IMR-90 (cell line): ENCODE results near the gene UGT1A1. TPM values are rescaled to one million over a fixed set of nuclear protein-coding genes. Genes with fewer than 3 reads are reported as not detected.

Experiments
- ATAC-seq: fragments of 200-7000 bp; cut with Tn5 transposase; 2 replicates; pipeline ENCODE4 v1.9.1; 2020; ENCODE audit warnings: low read depth, mild to moderate bottlenecking, moderate library complexity
- BruUV-seq: library from RNA; stranded (reverse); fragments of 400-500 nt; replicated peaks from 2 replicates; lab custom pipeline; 2021; lab: Mats Ljungman, UMichigan
- CTCF ChIA-PET: fragments of 300-600 bp; formaldehyde crosslinking; extraction: SDS; loops from one replicate; lab custom pipeline; 2021; ENCODE audit warnings: antibody characterized with exemption; lab: Yijun Ruan, JAX
- POLR2A ChIA-PET: fragments of 300-600 bp; sonication (Branson Sonifier 250); formaldehyde crosslinking; loops from one replicate; lab custom pipeline; 2022; ENCODE audit warnings: antibody characterized with exemption; ENCODE audit not compliant: unreplicated experiment; lab: Charles Lee
- DNase-seq: peaks from one replicate; pipeline ENCODE4 v3.0.0; 2013
- H2AFZ ChIP-seq: replicated peaks from 2 replicates; pipeline ENCODE3; 2013; ENCODE audit warnings: low read length, mild to moderate bottlenecking; ENCODE audit not compliant: poor library complexity
- H2AK5ac ChIP-seq: 2 replicates; pipeline ENCODE4 v1.6.1; 2013; ENCODE audit warnings: low read depth, low read length, inconsistent platforms
- H2AK9ac ChIP-seq: replicated peaks from 2 replicates; pipeline ENCODE3; 2013; ENCODE audit warnings: mild to moderate bottlenecking, low read depth, low read length, moderate library complexity; ENCODE audit not compliant: poor library complexity
- H2BK120ac ChIP-seq: 2 replicates; pipeline ENCODE4 v1.6.1; 2013; ENCODE audit warnings: low read depth, low read length, inconsistent platforms
- H2BK15ac ChIP-seq: 3 replicates; pipeline ENCODE4 v1.6.1; 2013; ENCODE audit warnings: low read depth, low read length, inconsistent platforms
- H2BK20ac ChIP-seq: 2 replicates; pipeline ENCODE4 v1.6.1; 2013; ENCODE audit warnings: low read depth, mild to moderate bottlenecking, inconsistent platforms, low read length, moderate library complexity
- H2BK5ac ChIP-seq: 2 replicates; pipeline ENCODE4 v1.6.1; 2013; ENCODE audit warnings: mild to moderate bottlenecking, low read depth, low read length, inconsistent platforms; ENCODE audit not compliant: poor library complexity, severe bottlenecking
- H3K14ac ChIP-seq: replicated peaks from 2 replicates; pipeline ENCODE4 v1.6.1; 2013; ENCODE audit warnings: low read depth, low read length, inconsistent platforms
- H3K18ac ChIP-seq: 2 replicates; pipeline ENCODE4 v1.6.1; 2013; ENCODE audit warnings: low read depth, low read length, control low read depth
- H3K23ac ChIP-seq: 2 replicates; pipeline ENCODE4 v1.6.1; 2013; ENCODE audit warnings: low read depth, low read length, inconsistent platforms
- H3K27ac ChIP-seq: 2 replicates; pipeline ENCODE4 v1.5.1; 2013; ENCODE audit warnings: mild to moderate bottlenecking, control low read depth, low read length; ENCODE audit not compliant: insufficient read depth
- H3K27me3 ChIP-seq: 2 replicates; pipeline ENCODE4 v1.6.1; 2013; ENCODE audit warnings: low read length; ENCODE audit not compliant: control insufficient read depth, insufficient read depth
- H3K36me3 ChIP-seq: 2 replicates; pipeline ENCODE4 v1.6.1; 2013; ENCODE audit warnings: low read length, mixed read lengths; ENCODE audit not compliant: control insufficient read depth, insufficient read depth
- H3K4ac ChIP-seq: 2 replicates; pipeline ENCODE4 v1.6.1; 2013; ENCODE audit warnings: low read depth, low read length, inconsistent platforms
- H3K4me1 ChIP-seq: 2 replicates; pipeline ENCODE4 v1.6.1; 2013; ENCODE audit warnings: low read length, mixed read lengths; ENCODE audit not compliant: control insufficient read depth, insufficient read depth
- H3K4me2 ChIP-seq: 2 replicates; pipeline ENCODE4 v1.6.1; 2013; ENCODE audit warnings: low read depth, mild to moderate bottlenecking, control low read depth, low read length, moderate library complexity
- H3K4me3 ChIP-seq: 2 replicates; pipeline ENCODE4 v1.5.1; 2013; ENCODE audit warnings: low read depth, mild to moderate bottlenecking, control low read depth, low read length, moderate library complexity; ENCODE audit not compliant: insufficient read depth
- H3K56ac ChIP-seq: 2 replicates; pipeline ENCODE4 v1.6.1; 2013; ENCODE audit warnings: low read length, inconsistent platforms; ENCODE audit not compliant: insufficient read depth; ENCODE audit errors: extremely low read depth
- H3K79me1 ChIP-seq, 2 experiments: 2 replicates each; pipeline ENCODE4 v1.6.1; 2013; ENCODE audit warnings: low read length in 2 of 2, inconsistent platforms in 1 of 2, low read depth in 1 of 2
- H3K9ac ChIP-seq: 2 replicates; pipeline ENCODE4 v1.6.1; 2013; ENCODE audit warnings: low read depth, low read length, control low read depth
- H3K9me1 ChIP-seq: 2 replicates; pipeline ENCODE4 v1.6.1; 2013; ENCODE audit warnings: low read length, inconsistent platforms; ENCODE audit not compliant: insufficient read depth
- H3K9me3 ChIP-seq: 2 replicates; pipeline ENCODE4 v1.6.1; 2013; ENCODE audit warnings: low read length; ENCODE audit not compliant: control insufficient read depth, insufficient read depth
- H4K20me1 ChIP-seq: 2 replicates; pipeline ENCODE4 v1.6.1; 2013; ENCODE audit warnings: low read length, inconsistent platforms; ENCODE audit not compliant: insufficient read depth
- H4K5ac ChIP-seq: 2 replicates; pipeline ENCODE4 v1.6.1; 2013; ENCODE audit warnings: mild to moderate bottlenecking, low read depth, low read length, control low read depth
- H4K8ac ChIP-seq, 2 experiments: 2 replicates each; pipeline ENCODE4 v1.6.1; 2013; ENCODE audit warnings: low read depth in 2 of 2, low read length in 2 of 2, control low read depth in 1 of 2, inconsistent platforms in 1 of 2
- H4K91ac ChIP-seq: 2 replicates; pipeline ENCODE4 v1.6.1; 2013; ENCODE audit warnings: low read depth, low read length, inconsistent platforms; ENCODE audit not compliant: insufficient read depth
- BHLHE40 ChIP-seq: fragments of 150-350 bp; IDR thresholded peaks from 2 replicates; pipeline ENCODE4 v1.6.1; 2016; ENCODE audit warnings: mild to moderate bottlenecking, low read depth, low read length
- CEBPB ChIP-seq: IDR thresholded peaks from 2 replicates; pipeline ENCODE4 v1.6.1; 2012; ENCODE audit warnings: low read depth, low read length, improper control_type of control experiment
- CHD1 ChIP-seq: IDR thresholded peaks from 2 replicates; pipeline ENCODE4 v1.6.1; 2012; ENCODE audit warnings: low read depth, low read length, improper control_type of control experiment
- FOS ChIP-seq: fragments of 150-350 bp; IDR thresholded peaks from 2 replicates; pipeline ENCODE4 v1.6.1; 2016; ENCODE audit warnings: low read depth, low read length
- MAFK ChIP-seq: IDR thresholded peaks from 2 replicates; pipeline ENCODE4 v1.6.1; 2012; ENCODE audit warnings: low read depth, low read length, improper control_type of control experiment
- MAZ ChIP-seq: IDR thresholded peaks from 2 replicates; pipeline ENCODE4 v1.6.1; 2012; ENCODE audit warnings: low read depth, mild to moderate bottlenecking, low read length, improper control_type of control experiment, moderate library complexity, borderline replicate concordance
- MXI1 ChIP-seq: IDR thresholded peaks from 2 replicates; pipeline ENCODE4 v1.6.1; 2012; ENCODE audit warnings: low read depth, mild to moderate bottlenecking, low read length, moderate library complexity, borderline replicate concordance
- NFE2L2 ChIP-seq: fragments of 150-350 bp; IDR thresholded peaks from 2 replicates; pipeline ENCODE4 v1.6.1; 2016; ENCODE audit warnings: low read depth, mild to moderate bottlenecking, low read length
- POLR2A ChIP-seq: IDR thresholded peaks from 2 replicates; pipeline ENCODE4 v1.6.1; 2012; ENCODE audit warnings: mild to moderate bottlenecking, low read depth, low read length
- RAD21 ChIP-seq: IDR thresholded peaks from 2 replicates; pipeline ENCODE4 v1.6.1; 2012; ENCODE audit warnings: low read length, improper control_type of control experiment
- RCOR1 ChIP-seq: IDR thresholded peaks from 2 replicates; pipeline ENCODE4 v1.6.1; 2012; ENCODE audit warnings: mild to moderate bottlenecking, low read length, improper control_type of control experiment; ENCODE audit not compliant: insufficient replicate concordance
- RFX5 ChIP-seq: IDR thresholded peaks from 2 replicates; pipeline ENCODE4 v1.8.0; 2012; ENCODE audit warnings: low read depth, mild to moderate bottlenecking, low read length, moderate library complexity
- SMC3 ChIP-seq: fragments of 150-350 bp; IDR thresholded peaks from 2 replicates; pipeline ENCODE4 v1.6.1; 2016; ENCODE audit warnings: low read depth, mild to moderate bottlenecking, antibody characterized with exemption, low read length, moderate library complexity
- WGBS, 2 experiments: methylation state at CpG; one replicate each; pipeline versions ENCODE4 v1.1.5 to v1.1.7; 2013; ENCODE audit warnings: missing lambda C conversion rate in 2 of 2; ENCODE audit not compliant: insufficient read length in 1 of 2; ENCODE audit errors: extremely low coverage in 2 of 2; 5-methylcytosine and 5-hydroxymethylcytosine counted together
- dilution Hi-C: fragments of 300-500 bp; cut with HindIII; formaldehyde crosslinking; loops from one replicate; pipeline ENCODE4 v1.14.3; 2018; ENCODE audit warnings: low sequenced_read_pairs; ENCODE audit not compliant: unreplicated experiment
- in situ Hi-C: fragments of 300-500 bp; cut with MboI; formaldehyde crosslinking; loops from 3 replicates; pipeline ENCODE4 v1.14.3; 2019; ENCODE audit warnings: low sequenced_read_pairs, inconsistent platforms, mixed read lengths
- intact Hi-C: fragments of 100-400 bp; cut with micrococcal nuclease; formaldehyde crosslinking; loops from 2 replicates; pipeline ENCODE4 v1.10.0; 2022
- polyA plus RNA-seq, 3 experiments: library from polyadenylated mRNA; depleted of rRNA; stranded (reverse); fragments of >200 nt; gene quantifications; 2 replicates each; pipeline ENCODE4 v1.2.3, GENCODE V29; 2012; ENCODE audit warnings: low replicate concordance in 1 of 3
- total RNA-seq: library from RNA; depleted of rRNA; stranded (reverse); fragments of >200 nt; gene quantifications from 2 replicates; pipeline ENCODE4 v1.2.3, GENCODE V29; 2012
- TF ChIP-seq, protein P1 (sequence below): fragments of 150-350 bp; IDR thresholded peaks from 2 replicates; pipeline ENCODE4 v1.6.1; 2016; ENCODE audit warnings: low read depth, mild to moderate bottlenecking, low read length, moderate library complexity, borderline replicate concordance
- TF ChIP-seq, protein P2 (sequence below): conservative IDR thresholded peaks from 2 replicates; pipeline ENCODE4 v1.5.1; 2012; ENCODE audit warnings: mild to moderate bottlenecking, low read depth, low read length, improper control_type of control experiment
- TF ChIP-seq, protein P3 (sequence below): fragments of 150-350 bp; IDR thresholded peaks from 2 replicates; pipeline ENCODE4 v1.6.1; 2017; ENCODE audit warnings: mild to moderate bottlenecking, antibody characterized with exemption, low read length, low read depth

UGT1A1 gene
- total and polyA plus RNA-seq, 2 of the 4 experiments (the other 2 are of a cell fraction) = not detected

DNA sequence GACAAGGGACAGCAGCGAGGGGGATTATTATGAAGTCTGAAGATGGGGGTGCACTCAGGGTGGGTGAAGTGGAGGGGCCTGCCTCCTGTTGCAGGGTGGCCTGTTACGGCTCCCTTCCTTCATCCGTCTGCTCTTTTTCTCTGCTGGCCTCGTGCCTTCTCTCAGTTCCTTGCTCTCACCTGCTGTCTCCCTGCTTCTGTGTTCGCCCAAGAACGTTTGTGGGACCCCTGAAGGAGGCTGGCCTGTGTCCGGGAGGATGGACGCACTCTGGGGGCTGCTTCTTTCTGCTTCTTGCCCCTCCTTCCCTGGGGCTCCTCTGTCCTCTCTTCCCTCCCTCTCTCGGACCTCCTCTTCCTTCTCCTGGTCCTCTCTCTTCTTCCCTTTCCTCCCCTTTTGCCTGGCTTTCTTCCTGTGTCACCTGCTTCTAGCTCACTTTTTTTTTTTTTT, 31.8 kb downstream of the UGT1A1 start:
- H2BK15ac ChIP-seq = no peak overlapping the region
- H2AK5ac ChIP-seq = no peak overlapping the region
- H3K18ac ChIP-seq = no peak overlapping the region
- H3K27me3 ChIP-seq = peaks cover 8% of the 10 kb centered on the region
- H3K14ac ChIP-seq = no peak overlapping the region
- no peak overlapping the region for H3K4me3 ChIP-seq
- H4K20me1 ChIP-seq = no peaks in the 10 kb centered on the region
- no peaks in the 10 kb centered on the region for H3K9me3 ChIP-seq
- H4K8ac ChIP-seq = no peak overlapping the region
- H4K5ac ChIP-seq = no peak overlapping the region
- dilution Hi-C loops (no loop called here), intact Hi-C loops (no loop called here), in situ Hi-C loops (no loop called here)
- H2BK5ac ChIP-seq = no peak overlapping the region
- DNase-seq (no peak), ATAC-seq (no peak)
- H2BK20ac ChIP-seq = no peak overlapping the region
- BruUV-seq = no TSS peak
- POLR2A ChIA-PET = no interaction called here
- no peak overlapping the region for H3K23ac ChIP-seq
- no peak overlapping the region for H3K9ac ChIP-seq
- no peaks in the 10 kb centered on the region for H3K79me1 ChIP-seq
- no peak overlapping the region for H4K91ac ChIP-seq
- WGBS, 2 experiments = 60% methylated on average over 7 of the region's 9 CpGs; no CpG with 5 or more reads in 1 of the 2 experiments
- H3K4me1 ChIP-seq = no peaks in the 10 kb centered on the region
- H3K27ac ChIP-seq = no peak overlapping the region
- H3K9me1 ChIP-seq = no peaks in the 10 kb centered on the region
- no peak overlapping the region for H3K4ac ChIP-seq
- CTCF ChIA-PET = no interaction called here
- H2AFZ ChIP-seq = peak overlapping the region; percentile 43
- H3K36me3 ChIP-seq = no peaks in the 10 kb centered on the region
- H2AK9ac ChIP-seq = no peak overlapping the region
- no peak overlapping the region for H2BK120ac ChIP-seq
- no peak overlapping the region for H3K56ac ChIP-seq
- H3K4me2 ChIP-seq = no peak overlapping the region
- TF ChIP-seq RAD21 = no peak
- TF ChIP-seq MAZ = no peak
- TF ChIP-seq, protein P1, sequence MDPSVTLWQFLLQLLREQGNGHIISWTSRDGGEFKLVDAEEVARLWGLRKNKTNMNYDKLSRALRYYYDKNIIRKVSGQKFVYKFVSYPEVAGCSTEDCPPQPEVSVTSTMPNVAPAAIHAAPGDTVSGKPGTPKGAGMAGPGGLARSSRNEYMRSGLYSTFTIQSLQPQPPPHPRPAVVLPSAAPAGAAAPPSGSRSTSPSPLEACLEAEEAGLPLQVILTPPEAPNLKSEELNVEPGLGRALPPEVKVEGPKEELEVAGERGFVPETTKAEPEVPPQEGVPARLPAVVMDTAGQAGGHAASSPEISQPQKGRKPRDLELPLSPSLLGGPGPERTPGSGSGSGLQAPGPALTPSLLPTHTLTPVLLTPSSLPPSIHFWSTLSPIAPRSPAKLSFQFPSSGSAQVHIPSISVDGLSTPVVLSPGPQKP = no peak
- no peak for TF ChIP-seq BHLHE40
- TF ChIP-seq MAFK = no peak
- no peak for TF ChIP-seq SMC3
- no peak for TF ChIP-seq CHD1
- TF ChIP-seq, protein P2, sequence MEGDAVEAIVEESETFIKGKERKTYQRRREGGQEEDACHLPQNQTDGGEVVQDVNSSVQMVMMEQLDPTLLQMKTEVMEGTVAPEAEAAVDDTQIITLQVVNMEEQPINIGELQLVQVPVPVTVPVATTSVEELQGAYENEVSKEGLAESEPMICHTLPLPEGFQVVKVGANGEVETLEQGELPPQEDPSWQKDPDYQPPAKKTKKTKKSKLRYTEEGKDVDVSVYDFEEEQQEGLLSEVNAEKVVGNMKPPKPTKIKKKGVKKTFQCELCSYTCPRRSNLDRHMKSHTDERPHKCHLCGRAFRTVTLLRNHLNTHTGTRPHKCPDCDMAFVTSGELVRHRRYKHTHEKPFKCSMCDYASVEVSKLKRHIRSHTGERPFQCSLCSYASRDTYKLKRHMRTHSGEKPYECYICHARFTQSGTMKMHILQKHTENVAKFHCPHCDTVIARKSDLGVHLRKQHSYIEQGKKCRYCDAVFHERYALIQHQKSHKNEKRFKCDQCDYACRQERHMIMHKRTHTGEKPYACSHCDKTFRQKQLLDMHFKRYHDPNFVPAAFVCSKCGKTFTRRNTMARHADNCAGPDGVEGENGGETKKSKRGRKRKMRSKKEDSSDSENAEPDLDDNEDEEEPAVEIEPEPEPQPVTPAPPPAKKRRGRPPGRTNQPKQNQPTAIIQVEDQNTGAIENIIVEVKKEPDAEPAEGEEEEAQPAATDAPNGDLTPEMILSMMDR = no peak
- TF ChIP-seq CEBPB = no peak
- no peak for TF ChIP-seq RCOR1
- TF ChIP-seq POLR2A = no peak
- TF ChIP-seq NFE2L2 = no peak
- TF ChIP-seq, protein P3, sequence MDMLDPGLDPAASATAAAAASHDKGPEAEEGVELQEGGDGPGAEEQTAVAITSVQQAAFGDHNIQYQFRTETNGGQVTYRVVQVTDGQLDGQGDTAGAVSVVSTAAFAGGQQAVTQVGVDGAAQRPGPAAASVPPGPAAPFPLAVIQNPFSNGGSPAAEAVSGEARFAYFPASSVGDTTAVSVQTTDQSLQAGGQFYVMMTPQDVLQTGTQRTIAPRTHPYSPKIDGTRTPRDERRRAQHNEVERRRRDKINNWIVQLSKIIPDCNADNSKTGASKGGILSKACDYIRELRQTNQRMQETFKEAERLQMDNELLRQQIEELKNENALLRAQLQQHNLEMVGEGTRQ = no peak
- no peak for TF ChIP-seq MXI1
- no peak for TF ChIP-seq RFX5
- TF ChIP-seq FOS = no peak
